RCC 7860 (cell line): ENCODE measurements around the gene PSMD6.

Source experiments
- DNase-seq: peaks from one replicate; pipeline ENCODE4 v3.0.0-alpha.2; 2015; ENCODE audit warnings: low spot score
- FAIRE-seq: peaks from 2 replicates; lab custom pipeline; 2012; peaks lifted over from hg19 to GRCh38; lab: Jason Lieb, UNC

The PSMD6 gene

GRCh38 chr3:64011685-64012084, 11.6 kb downstream of the PSMD6 start:
- DNase-seq (peak; percentile 9), FAIRE-seq (no peak)

DNA sequence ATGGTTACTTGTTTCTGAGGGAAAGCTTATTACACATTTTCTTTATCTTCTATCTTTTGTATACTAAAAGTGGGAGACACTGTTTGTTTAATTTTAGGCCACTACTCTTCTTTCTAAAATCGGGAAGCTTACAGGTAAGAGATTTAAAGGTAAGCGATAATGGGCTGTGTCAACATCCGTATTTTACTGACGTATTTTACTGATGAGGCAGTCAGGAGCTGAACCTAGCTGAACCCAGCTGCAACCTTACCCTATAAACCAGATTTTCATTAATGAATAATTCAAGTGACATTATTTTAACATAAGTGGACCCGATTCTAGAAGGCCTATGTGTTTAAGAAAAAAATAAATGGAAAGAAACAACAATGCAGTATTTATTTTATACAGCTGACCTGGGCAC, 13.1 kb downstream of the PSMD6 start:
- no peak for FAIRE-seq
- DNase-seq = no peak

- FAIRE-seq (no peak), DNase-seq (no peak)
These were observed 13.8 kb downstream of the PSMD6 start for GRCh38 chr3:64009528-64009927.

GRCh38 chr3:64008487-64009351, 14.6 kb downstream of the PSMD6 start:
- FAIRE-seq (no peak), DNase-seq (no peak)

DNA sequence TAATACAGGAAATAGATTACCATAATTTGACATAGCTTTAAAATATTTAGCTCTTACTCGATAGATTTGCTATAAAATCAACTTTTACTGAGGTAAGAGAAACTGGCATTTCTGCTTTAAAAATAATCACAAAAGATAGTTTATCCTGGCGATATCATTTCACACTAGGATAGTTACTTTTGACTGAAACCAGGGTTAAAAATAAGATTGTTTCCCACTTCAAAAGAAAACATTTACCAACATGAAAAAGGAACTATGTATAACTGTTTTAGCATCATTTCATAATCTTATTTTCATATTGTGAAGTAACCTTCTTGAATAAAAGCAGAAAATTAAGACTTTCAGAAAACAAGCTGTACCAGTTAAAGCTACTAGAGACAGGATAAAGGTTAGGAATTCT, 15.3 kb downstream of the PSMD6 start:
- DNase-seq (no peak), FAIRE-seq (no peak)

DNA sequence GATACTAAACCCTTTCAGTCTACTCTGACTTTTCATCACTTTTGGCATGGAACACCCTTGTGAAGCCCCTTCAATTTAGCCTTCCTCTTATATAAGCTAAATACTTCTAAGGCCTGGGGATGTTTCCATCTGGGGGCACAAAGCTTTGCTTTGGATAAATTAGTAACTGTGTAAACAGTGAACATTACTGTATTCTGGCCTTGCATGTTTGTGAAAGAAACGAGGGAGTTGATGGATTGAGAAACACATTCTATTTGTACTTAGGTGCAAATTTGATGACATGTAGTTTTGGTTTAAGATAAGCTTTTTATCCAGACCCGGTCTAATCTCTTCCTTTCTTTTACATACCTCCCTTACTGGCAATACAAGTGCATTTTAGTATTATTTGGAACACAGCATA, 19.7 kb downstream of the PSMD6 start:
- no peak for DNase-seq
- no peak for FAIRE-seq

DNA sequence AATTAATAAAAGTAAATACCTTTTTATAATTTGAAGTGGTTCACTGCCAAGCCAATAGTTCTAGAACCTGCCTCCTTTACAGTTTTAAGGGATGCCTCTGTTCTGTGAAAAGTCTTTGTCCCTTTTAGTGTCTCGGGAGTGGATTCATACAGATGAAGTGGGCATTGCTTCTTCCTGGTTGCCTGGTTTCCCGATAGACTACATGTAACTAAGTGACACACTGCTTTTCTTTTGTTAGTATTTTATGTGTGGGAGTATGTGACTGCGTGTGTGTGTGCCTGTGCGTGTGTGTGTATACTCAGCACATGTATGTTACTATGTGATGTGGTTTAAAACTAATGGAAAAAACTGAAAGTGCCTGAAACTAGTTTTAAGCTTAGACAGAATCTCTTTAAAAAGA, 21.1 kb downstream of the PSMD6 start:
- no peak for FAIRE-seq
- DNase-seq = no peak

- FAIRE-seq = no peak
- DNase-seq = no peak
These were observed 22.7 kb downstream of the PSMD6 start for GRCh38 chr3:64000453-64001055.

GRCh38 chr3:63998852-63999754, 24.2 kb downstream of the PSMD6 start:
- DNase-seq = no peak
- FAIRE-seq = no peak

DNA sequence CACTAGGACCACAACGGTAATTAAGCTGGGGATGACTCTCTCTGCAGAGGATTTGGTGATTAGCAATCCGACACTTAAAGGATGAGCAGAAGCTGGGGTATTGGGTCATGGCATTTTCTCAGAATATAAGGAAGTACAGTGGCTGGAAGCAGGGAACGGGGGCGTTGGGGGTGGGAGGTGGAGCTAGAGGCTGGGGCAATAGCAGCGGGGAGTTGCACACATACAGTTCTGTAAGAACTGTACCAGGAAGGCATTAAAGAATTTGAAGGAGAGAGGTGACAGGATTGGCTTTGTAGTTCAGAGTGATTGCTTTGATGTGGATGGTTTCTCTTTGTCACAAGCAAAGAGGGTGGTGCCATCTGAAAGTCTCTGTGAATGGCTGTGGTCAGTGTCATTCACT, 28.2 kb downstream of the PSMD6 start:
- FAIRE-seq (no peak), DNase-seq (no peak)

GRCh38 chr3:63993653-63994079, 29.6 kb downstream of the PSMD6 start:
- DNase-seq = peak; percentile 51
- FAIRE-seq = no peak

- no peak for FAIRE-seq
- DNase-seq = no peak
These were observed 30.6 kb downstream of the PSMD6 start for GRCh38 chr3:63992516-63993209.

DNA sequence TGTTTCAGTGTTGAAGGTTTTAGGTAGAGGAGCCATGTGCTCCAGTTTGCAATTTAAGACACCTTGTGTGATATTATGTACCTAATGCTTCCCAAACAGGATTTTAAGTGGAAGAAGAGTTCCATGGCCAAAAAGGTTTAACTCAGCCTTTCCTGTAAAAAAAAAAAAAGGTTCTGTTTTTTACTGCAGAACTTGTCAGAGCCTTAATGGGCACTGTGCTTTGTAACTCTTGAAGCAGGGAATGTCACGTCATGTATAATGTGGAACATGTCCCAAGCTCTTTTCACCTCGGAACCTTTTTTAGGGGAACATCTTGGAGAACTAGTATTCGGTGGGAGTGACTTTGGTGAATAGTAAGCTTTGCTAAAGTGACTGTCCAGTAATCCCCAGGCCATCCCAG, 31.6 kb downstream of the PSMD6 start:
- FAIRE-seq (no peak), DNase-seq (no peak)

GRCh38 chr3:63990733-63991132, 32.6 kb downstream of the PSMD6 start:
- no peak for DNase-seq
- FAIRE-seq = no peak

DNA sequence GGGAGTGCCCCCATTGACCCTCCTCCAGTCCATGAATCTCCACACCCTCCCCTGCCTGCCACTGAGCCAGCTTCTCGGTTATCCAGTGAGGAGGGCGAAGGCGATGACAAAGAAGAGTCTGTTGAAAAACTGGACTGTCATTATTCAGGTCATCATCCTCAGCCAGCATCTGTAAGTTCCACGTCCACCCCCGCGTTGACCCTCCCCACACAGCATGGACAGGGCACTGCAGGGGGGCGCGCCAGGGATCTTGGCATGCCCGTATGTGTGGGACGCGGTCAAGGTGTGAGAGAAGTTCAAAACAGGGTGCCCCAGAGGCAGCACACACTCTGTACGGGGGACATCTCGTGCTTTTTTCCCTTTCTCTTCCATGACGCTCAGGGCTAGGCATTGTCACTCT, 33.1 kb downstream of the PSMD6 start:
- DNase-seq (no peak), FAIRE-seq (no peak)

DNA sequence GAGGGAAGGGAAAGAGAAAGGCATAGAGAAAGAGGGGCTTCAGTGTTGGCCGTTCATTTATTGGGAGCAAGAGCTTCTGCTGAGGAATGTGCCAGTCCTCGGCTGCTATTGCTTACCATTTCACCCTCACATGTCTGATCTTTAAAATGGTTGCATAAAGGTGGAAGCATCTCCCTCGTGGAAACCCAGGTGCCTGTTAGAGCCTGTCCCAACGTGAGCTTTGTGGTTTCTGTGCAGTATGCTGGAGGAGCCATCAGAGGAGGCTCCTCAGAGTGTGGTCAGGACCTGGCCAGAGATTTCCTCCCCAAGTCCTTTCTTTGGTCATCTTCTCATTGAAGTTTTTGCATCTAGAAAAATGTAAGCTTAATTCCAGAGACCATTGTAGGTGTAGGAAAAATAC, 34.4 kb downstream of the PSMD6 start:
- FAIRE-seq = no peak

GRCh38 chr3:63986831-63987230, 36.5 kb downstream of the PSMD6 start:
- FAIRE-seq (no peak), DNase-seq (no peak)

More for the DNA sequence above, 34.4 kb downstream of the PSMD6 start:
- no peak for DNase-seq

DNA sequence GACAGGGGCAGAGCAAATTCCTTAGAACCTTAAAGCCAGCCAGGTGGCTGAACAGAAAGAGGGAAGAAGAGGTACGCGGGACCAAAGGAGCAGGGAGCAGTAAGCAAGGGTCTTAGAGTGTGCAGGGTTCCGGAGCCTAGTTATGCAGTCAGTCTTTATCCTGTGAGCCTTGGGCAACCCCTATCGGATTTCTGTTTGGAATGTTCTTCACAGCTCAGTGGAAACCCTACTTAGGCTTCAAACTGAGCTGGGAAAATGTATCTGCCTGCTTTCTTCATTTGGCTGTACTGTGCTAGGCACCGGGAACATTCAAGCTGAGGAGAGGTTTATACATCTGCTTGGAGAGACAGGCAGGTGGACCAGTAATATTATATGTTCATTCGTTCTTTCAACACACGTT, 37.1 kb downstream of the PSMD6 start:
- no peak for FAIRE-seq

GRCh38 chr3:63984391-63984790, 38.9 kb downstream of the PSMD6 start:
- no peak for FAIRE-seq
- DNase-seq = no peak

More for the DNA sequence above, 37.1 kb downstream of the PSMD6 start:
- DNase-seq = no peak

DNA sequence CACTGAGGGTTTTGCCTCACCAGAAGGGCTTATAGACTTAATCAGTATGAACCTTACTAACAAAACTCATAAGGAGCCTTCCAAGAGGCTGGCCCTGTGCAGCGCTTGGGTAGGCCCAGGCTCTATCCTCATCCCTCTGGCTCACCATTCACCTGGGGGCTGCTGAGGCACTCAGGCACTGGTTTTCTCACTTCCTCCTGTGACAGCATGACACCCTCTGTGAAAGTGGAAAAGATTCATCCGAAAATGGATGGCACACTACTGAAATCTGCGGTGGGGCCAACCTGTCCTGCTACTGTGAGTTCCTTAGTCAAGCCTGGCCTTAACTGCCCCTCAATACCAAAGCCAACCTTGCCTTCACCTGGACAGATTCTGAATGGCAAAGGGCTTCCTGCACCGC, 41.3 kb downstream of the PSMD6 start:
- DNase-seq = no peak
- FAIRE-seq = no peak
